Measurements from ENCODE around the gene AGFG1.

GRCh38 chr2:227430639-227431038, 41.3 kb upstream of the AGFG1 start:
- TF ChIP-seq SP1 (IDR thresholded peaks at IDR 0.05; ENCODE audit: low read depth) (no peak), SIN3A (IDR thresholded peaks at IDR 0.05; ENCODE audit: low read depth) (no peak), CTCF (IDR thresholded peaks at IDR 0.05 in 2 of 3, conservative IDR thresholded peaks at IDR 0.05 in 1 of 3; ENCODE audit: borderline replicate concordance in 1 of 3, insufficient read depth in 1 of 3, low read depth in 2 of 3, low read length in 2 of 3) (no peak), EZH2 (IDR thresholded peaks at IDR 0.05) (no peak), JUND (IDR thresholded peaks at IDR 0.05) (no peak), REST (IDR thresholded peaks at IDR 0.05; ENCODE audit: low read depth) (no peak), POLR2A (IDR thresholded peaks at IDR 0.05; ENCODE audit: borderline replicate concordance, extremely low read depth, insufficient read depth, insufficient read length) (no peak)

Measured in HCT116 (cell line).